CD14-positive monocyte (primary cell): ENCODE data around the gene AIRE. TPM values are rescaled to one million over a fixed set of nuclear protein-coding genes. Genes with fewer than 3 reads are reported as not detected.

ENCODE experiments used
- DNase-seq, 3 donors: peaks; one replicate each; pipeline ENCODE4 v3.0.0-alpha.2; 2011 to 2022
- H2AFZ ChIP-seq: 2 replicates; pipeline ENCODE4 v1.6.0; 2012; ENCODE audit warnings: mild to moderate bottlenecking, low read depth, low read length, inconsistent platforms; ENCODE audit not compliant: insufficient read depth, poor library complexity, severe bottlenecking
- H3K27ac ChIP-seq, 2 donors: 1 replicate in 1 of 2; 2 replicates in 1 of 2; pipeline ENCODE4 v1.5.1; 2012 to 2013; ENCODE audit warnings: low read length in 2 of 2, control low read depth in 1 of 2, inconsistent platforms in 1 of 2, low read depth in 1 of 2, mild to moderate bottlenecking in 1 of 2
- H3K27me3 ChIP-seq, 2 donors: one replicate each; pipeline versions ENCODE4 v1.6.0 to v1.6.1; 2011 to 2013; ENCODE audit warnings: low read length in 2 of 2; ENCODE audit not compliant: control insufficient read depth in 2 of 2, insufficient read depth in 2 of 2
- H3K36me3 ChIP-seq, 2 donors: replicated peaks in 1 of 2; 1 replicate in 1 of 2; 2 replicates in 1 of 2; pipeline versions ENCODE4 v1.5.1 to v1.6.1; 2012 to 2013; ENCODE audit warnings: low read length in 2 of 2, control low read depth in 1 of 2, inconsistent platforms in 1 of 2, mild to moderate bottlenecking in 1 of 2; ENCODE audit not compliant: insufficient read depth in 2 of 2, control insufficient read depth in 1 of 2
- H3K4me1 ChIP-seq, 2 donors: 1 replicate in 1 of 2; 2 replicates in 1 of 2; pipeline versions ENCODE4 v1.5.1 to v1.6.1; 2012 to 2013; ENCODE audit warnings: low read length in 2 of 2, control low read depth in 1 of 2, inconsistent platforms in 1 of 2, mild to moderate bottlenecking in 1 of 2, moderate library complexity in 1 of 2; ENCODE audit not compliant: insufficient read depth in 2 of 2, control insufficient read depth in 1 of 2
- H3K4me2 ChIP-seq: replicated peaks from 2 replicates; pipeline ENCODE3; 2012; ENCODE audit warnings: low read length, moderate library complexity, mild to moderate bottlenecking; ENCODE audit not compliant: poor library complexity, severe bottlenecking; ENCODE audit errors: extremely low read depth
- H3K4me3 ChIP-seq, 3 experiments: fragments of 200-600 bp in 1 of 3; sonication (generic) in 1 of 3; replicated peaks in 1 of 3; 1 replicate in 2 of 3; 2 replicates in 1 of 3; pipeline ENCODE4 v1.5.1; 2011 to 2013; ENCODE audit warnings: low read length in 3 of 3, mild to moderate bottlenecking in 3 of 3, control low read depth in 2 of 3, low read depth in 2 of 3, inconsistent platforms in 1 of 3, moderate library complexity in 1 of 3
- H3K79me2 ChIP-seq: 2 replicates; pipeline ENCODE4 v1.6.0; 2012; ENCODE audit warnings: mild to moderate bottlenecking, control low read depth, inconsistent platforms, low read length, moderate library complexity; ENCODE audit not compliant: insufficient read depth
- H3K9ac ChIP-seq: 2 replicates; pipeline ENCODE4 v1.6.0; 2017; ENCODE audit warnings: low read length, mild to moderate bottlenecking; ENCODE audit not compliant: insufficient read depth, poor library complexity, severe bottlenecking
- H3K9me3 ChIP-seq, 2 donors: replicated peaks in 1 of 2; 1 replicate in 1 of 2; 2 replicates in 1 of 2; pipeline versions ENCODE4 v1.5.1 to v1.6.1; 2012 to 2013; ENCODE audit warnings: low read length in 2 of 2, control low read depth in 1 of 2; ENCODE audit not compliant: control insufficient read depth in 1 of 2, insufficient read depth in 1 of 2
- H4K20me1 ChIP-seq: 2 replicates; pipeline ENCODE4 v1.6.0; 2012; ENCODE audit warnings: mild to moderate bottlenecking, low read length, control low read depth, moderate library complexity; ENCODE audit not compliant: insufficient read depth
- H3K27ac Mint-ChIP-seq, 7 donors: one replicate each; pipeline ENCODE4 v1.8.0; 2020; ENCODE audit warnings: mild to moderate bottlenecking in 7 of 7, mixed read lengths in 7 of 7, moderate library complexity in 6 of 7, inconsistent platforms in 2 of 7
- H3K27me3 Mint-ChIP-seq, 3 donors: one replicate each; pipeline ENCODE4 v1.8.0; 2021 to 2022; ENCODE audit warnings: low read depth in 3 of 3, mild to moderate bottlenecking in 3 of 3, mixed read lengths in 3 of 3, moderate library complexity in 3 of 3, inconsistent platforms in 1 of 3
- H3K36me3 Mint-ChIP-seq, 2 donors: one replicate each; pipeline ENCODE4 v1.8.0; 2020; ENCODE audit warnings: mixed read lengths in 2 of 2, inconsistent platforms in 1 of 2, mild to moderate bottlenecking in 1 of 2
- H3K4me1 Mint-ChIP-seq: one replicate; pipeline ENCODE4 v1.8.0; 2020; ENCODE audit warnings: mild to moderate bottlenecking, mixed read lengths
- H3K4me3 Mint-ChIP-seq, 2 donors: one replicate each; pipeline ENCODE4 v1.8.0; 2020; ENCODE audit warnings: mild to moderate bottlenecking in 2 of 2, mixed read lengths in 2 of 2, moderate library complexity in 1 of 2
- H3K9me3 Mint-ChIP-seq, 7 donors: one replicate each; pipeline ENCODE4 v1.8.0; 2020 to 2022; ENCODE audit warnings: mixed read lengths in 7 of 7, mild to moderate bottlenecking in 6 of 7, moderate library complexity in 6 of 7, inconsistent platforms in 2 of 7
- WGBS: methylation state at CpG from one replicate; pipeline ENCODE4 v1.1.5; 2013; ENCODE audit warnings: missing lambda C conversion rate; ENCODE audit not compliant: insufficient coverage; 5-methylcytosine and 5-hydroxymethylcytosine counted together
- intact Hi-C, 2 donors: fragments of 100-400 bp; cut with micrococcal nuclease; formaldehyde crosslinking; loops; one replicate each; pipeline versions ENCODE4 v1.15.0 to v1.15.1; 2023
- polyA plus RNA-seq, 3 donors: library from polyadenylated mRNA; depleted of rRNA in 1 of 3; unstranded in 2 of 3; stranded (reverse) in 1 of 3; fragments of 300-500 nt in 2 of 3; fragments of >200 nt in 1 of 3; fragmentation: Illumina TruSeq in 2 of 3; gene quantifications; 1 replicate in 2 of 3; 2 replicates in 1 of 3; pipeline ENCODE4 v1.2.3, GENCODE V29; 2012 to 2021
- TF ChIP-seq, protein P1 (sequence below): fragments of 200-600 bp; IDR thresholded peaks from one replicate; pipeline ENCODE4 v1.8.0; 2022; ENCODE audit warnings: antibody characterized with exemption, mild to moderate bottlenecking

The AIRE gene
- polyA plus RNA-seq, 3 donors = not detected

DNA sequence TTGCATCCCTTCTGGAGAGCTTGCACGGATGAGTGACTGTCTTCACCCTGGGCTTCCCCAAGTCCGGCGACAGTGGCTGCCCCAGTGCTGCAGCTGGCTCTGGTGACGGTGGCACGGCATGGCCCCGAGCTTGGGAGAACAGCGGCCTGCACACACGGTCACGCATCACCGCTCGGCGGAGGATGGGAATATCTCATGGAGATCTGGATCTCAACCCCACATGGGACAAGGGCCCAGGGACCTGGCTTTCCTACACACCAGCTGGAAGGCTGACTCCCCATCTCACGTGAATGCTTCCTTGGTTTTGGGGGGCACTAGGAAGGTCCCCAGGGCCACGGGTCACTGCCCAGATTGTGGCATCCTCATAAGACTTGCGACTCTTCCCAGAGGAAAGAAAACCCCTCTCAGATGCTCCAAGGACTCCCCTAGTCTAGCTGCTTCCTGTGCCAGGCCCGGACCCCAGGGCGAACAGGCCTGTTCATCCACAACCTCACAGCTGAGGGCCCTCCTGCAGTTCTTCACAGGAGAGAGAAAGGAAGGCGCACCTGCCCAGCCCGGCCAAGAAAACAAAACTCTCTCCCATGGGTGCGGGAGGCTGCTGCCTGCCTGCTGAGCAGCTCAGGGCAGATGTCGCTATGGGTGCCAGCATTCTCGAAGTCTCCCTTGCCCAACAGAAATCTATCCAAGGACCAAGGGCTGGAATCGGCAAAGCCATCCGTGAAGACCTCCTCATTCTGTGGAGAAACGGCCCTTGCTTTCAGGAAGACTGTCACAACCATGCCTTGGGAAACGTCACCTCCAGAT, 43.6 kb downstream of the AIRE start:
- DNase-seq = no peak
- H3K36me3 Mint-ChIP-seq = peaks cover 16 to 37% of the 10 kb centered on the region in 2 donors
- no peaks in the 10 kb centered on the region for H3K9me3 ChIP-seq
- intact Hi-C loops = no loop called here
- no peak overlapping the region for H3K4me3 ChIP-seq
- H3K79me2 ChIP-seq = no peaks in the 10 kb centered on the region
- H3K4me1 Mint-ChIP-seq = no peaks in the 10 kb centered on the region
- no peaks in the 10 kb centered on the region for H3K4me1 ChIP-seq
- no peak overlapping the region for H3K27ac ChIP-seq
- no peak overlapping the region for H3K9ac ChIP-seq
- peaks cover 29 to 37% of the 10 kb centered on the region in 2 donors for H3K36me3 ChIP-seq
- no peaks in the 10 kb centered on the region for H3K9me3 Mint-ChIP-seq
- H4K20me1 ChIP-seq = peaks cover 13% of the 10 kb centered on the region
- H3K27me3 ChIP-seq = no peaks in the 10 kb centered on the region
- no peak overlapping the region for H3K4me2 ChIP-seq
- H3K27me3 Mint-ChIP-seq = no peaks in the 10 kb centered on the region
- H2AFZ ChIP-seq = no peak overlapping the region
- H3K4me3 Mint-ChIP-seq = no peak overlapping the region
- 90% methylated on average over 22 of the region's 26 CpGs for WGBS
- TF ChIP-seq, protein P1, sequence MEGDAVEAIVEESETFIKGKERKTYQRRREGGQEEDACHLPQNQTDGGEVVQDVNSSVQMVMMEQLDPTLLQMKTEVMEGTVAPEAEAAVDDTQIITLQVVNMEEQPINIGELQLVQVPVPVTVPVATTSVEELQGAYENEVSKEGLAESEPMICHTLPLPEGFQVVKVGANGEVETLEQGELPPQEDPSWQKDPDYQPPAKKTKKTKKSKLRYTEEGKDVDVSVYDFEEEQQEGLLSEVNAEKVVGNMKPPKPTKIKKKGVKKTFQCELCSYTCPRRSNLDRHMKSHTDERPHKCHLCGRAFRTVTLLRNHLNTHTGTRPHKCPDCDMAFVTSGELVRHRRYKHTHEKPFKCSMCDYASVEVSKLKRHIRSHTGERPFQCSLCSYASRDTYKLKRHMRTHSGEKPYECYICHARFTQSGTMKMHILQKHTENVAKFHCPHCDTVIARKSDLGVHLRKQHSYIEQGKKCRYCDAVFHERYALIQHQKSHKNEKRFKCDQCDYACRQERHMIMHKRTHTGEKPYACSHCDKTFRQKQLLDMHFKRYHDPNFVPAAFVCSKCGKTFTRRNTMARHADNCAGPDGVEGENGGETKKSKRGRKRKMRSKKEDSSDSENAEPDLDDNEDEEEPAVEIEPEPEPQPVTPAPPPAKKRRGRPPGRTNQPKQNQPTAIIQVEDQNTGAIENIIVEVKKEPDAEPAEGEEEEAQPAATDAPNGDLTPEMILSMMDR = no peak
- H3K27ac Mint-ChIP-seq = peak overlapping the region in 2 of 7 donors; percentile 32 to 50

DNA sequence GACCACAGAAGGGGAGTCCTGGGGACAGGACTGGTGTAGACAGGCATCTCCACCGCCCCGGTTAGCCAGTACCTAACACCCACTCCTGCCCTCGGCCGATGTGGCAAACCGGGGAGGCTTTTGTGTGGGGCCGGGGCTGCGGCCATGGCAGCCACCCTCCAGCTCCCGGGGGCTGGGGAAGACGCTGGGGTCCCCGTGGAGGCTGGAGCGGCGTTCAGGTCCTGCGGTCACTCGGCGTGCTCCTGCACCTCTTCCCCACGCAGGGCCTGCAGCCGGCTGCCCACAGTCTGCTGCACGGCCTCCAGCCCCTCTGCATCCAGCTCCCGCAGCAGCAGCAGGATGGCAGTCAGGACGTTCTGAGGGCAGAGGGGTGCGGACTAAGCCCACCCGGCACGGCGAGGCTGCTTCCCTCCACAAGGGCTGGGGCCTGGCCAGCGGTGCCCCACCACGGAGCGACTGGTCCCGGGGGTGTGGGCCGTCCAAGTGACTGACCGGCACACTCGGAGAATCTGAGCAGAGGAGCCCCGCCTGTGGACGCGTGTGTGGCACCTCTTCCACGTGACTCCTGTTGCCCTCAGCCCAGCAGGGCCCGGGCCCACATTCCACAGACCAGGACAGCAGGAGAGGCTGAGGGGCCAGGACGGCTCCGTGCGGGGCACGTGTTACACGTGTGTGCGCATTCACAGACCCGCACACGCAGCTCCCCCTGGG, 44.5 kb downstream of the AIRE start:
- DNase-seq = no peak
- no peaks in the 10 kb centered on the region for H3K27me3 ChIP-seq
- peaks cover 13% of the 10 kb centered on the region for H4K20me1 ChIP-seq
- Mint-ChIP-seq H3K4me1 (no peaks in the 10 kb centered on the region), H3K27ac (no peak overlapping the region), H3K27me3 (no peaks in the 10 kb centered on the region), H3K9me3 (no peaks in the 10 kb centered on the region), H3K36me3 (peaks cover 13 to 28% of the 10 kb centered on the region in 2 donors), H3K4me3 (no peak overlapping the region)
- no peak overlapping the region for H3K27ac ChIP-seq
- WGBS = 93% methylated on average over 40 of the region's 44 CpGs
- TF ChIP-seq, protein P1 = no peak
- no peak overlapping the region for H2AFZ ChIP-seq
- intact Hi-C loops = loop anchor here in 1 of 2 donors (10.0 kb wide), 2 partner anchors 55 to 545 kb away; partner anchors contain the start of gene RRP1
- peaks cover 22 to 29% of the 10 kb centered on the region in 2 donors for H3K36me3 ChIP-seq
- H3K79me2 ChIP-seq = no peaks in the 10 kb centered on the region
- H3K9me3 ChIP-seq = no peaks in the 10 kb centered on the region
- no peaks in the 10 kb centered on the region for H3K4me1 ChIP-seq
- no peak overlapping the region for H3K4me2 ChIP-seq
- no peak overlapping the region for H3K9ac ChIP-seq
- H3K4me3 ChIP-seq = no peak overlapping the region
